GM23338 (cell line): ENCODE measurements around the gene KIF1A. TPM values are rescaled to one million over a fixed set of nuclear protein-coding genes. Genes with fewer than 3 reads are reported as not detected.

Source experiments
- ATAC-seq: fragments of 200-7000 bp; cut with Tn5 transposase; 3 replicates; pipeline ENCODE4 v1.9.1; 2020
- DNase-seq: peaks from one replicate; pipeline ENCODE4 v3.0.0-alpha.2; 2015; ENCODE audit warnings: low spot score
- H2AFZ ChIP-seq: fragments of 200-600 bp; sonication (generic); 2 replicates; pipeline ENCODE4 v1.8.0; 2016; ENCODE audit warnings: antibody characterized with exemption, mild to moderate bottlenecking, moderate library complexity
- H3F3A ChIP-seq: fragments of 200-600 bp; sonication (generic); replicated peaks from 2 replicates; pipeline ENCODE4 v1.8.0; 2017; ENCODE audit warnings: antibody characterized with exemption, mixed run types, low read depth
- H3K27ac ChIP-seq: fragments of 200-600 bp; sonication (generic); 2 replicates; pipeline ENCODE4 v1.6.1; 2016; ENCODE audit warnings: low read depth
- H3K27me3 ChIP-seq: fragments of 200-600 bp; sonication (generic); 2 replicates; pipeline ENCODE4 v1.8.0; 2016; ENCODE audit warnings: mild to moderate bottlenecking, mixed run types, moderate library complexity; ENCODE audit not compliant: insufficient read depth
- H3K36me3 ChIP-seq: fragments of 200-600 bp; sonication (generic); 2 replicates; pipeline ENCODE4 v1.8.0; 2016; ENCODE audit warnings: mild to moderate bottlenecking; ENCODE audit not compliant: insufficient read depth
- H3K4me1 ChIP-seq: fragments of 200-600 bp; sonication (generic); 2 replicates; pipeline ENCODE4 v1.8.0; 2016; ENCODE audit warnings: mild to moderate bottlenecking, moderate library complexity; ENCODE audit not compliant: insufficient read depth
- H3K4me2 ChIP-seq: fragments of 200-600 bp; sonication (generic); 2 replicates; pipeline ENCODE4 v1.7.1; 2017; ENCODE audit warnings: mixed run types
- H3K4me3 ChIP-seq: fragments of 200-600 bp; sonication (generic); 2 replicates; pipeline ENCODE4 v1.6.1; 2016; ENCODE audit warnings: mixed run types
- H3K79me2 ChIP-seq: fragments of 200-600 bp; sonication (generic); replicated peaks from 2 replicates; pipeline ENCODE4 v1.8.0; 2017; ENCODE audit warnings: mild to moderate bottlenecking; ENCODE audit not compliant: insufficient read depth
- H3K9me2 ChIP-seq: fragments of 200-600 bp; sonication (generic); 2 replicates; pipeline ENCODE4 v1.8.0; 2017; ENCODE audit not compliant: insufficient read depth
- H4K20me1 ChIP-seq: fragments of 200-600 bp; sonication (generic); replicated peaks from 2 replicates; pipeline ENCODE4 v1.8.0; 2017; ENCODE audit warnings: mild to moderate bottlenecking; ENCODE audit not compliant: insufficient read depth
- H3K27ac Mint-ChIP-seq: 2 replicates; pipeline ENCODE4 v1.8.0; 2020; ENCODE audit warnings: inconsistent platforms, mild to moderate bottlenecking, moderate library complexity, mixed read lengths
- H3K27me3 Mint-ChIP-seq: 3 replicates; pipeline ENCODE4 v1.8.0; 2022; ENCODE audit warnings: low read depth, mild to moderate bottlenecking, moderate library complexity, mixed read lengths, inconsistent platforms; ENCODE audit not compliant: insufficient read depth, poor library complexity
- H3K36me3 Mint-ChIP-seq: 3 replicates; pipeline ENCODE4 v1.8.0; 2021; ENCODE audit warnings: low read depth, mild to moderate bottlenecking, inconsistent platforms, moderate library complexity, mixed read lengths
- H3K4me1 Mint-ChIP-seq: 3 replicates; pipeline ENCODE4 v1.8.0; 2020; ENCODE audit warnings: mild to moderate bottlenecking, inconsistent platforms, mixed read lengths
- H3K4me3 Mint-ChIP-seq: 3 replicates; pipeline ENCODE4 v1.8.0; 2021; ENCODE audit warnings: moderate library complexity, mild to moderate bottlenecking, inconsistent platforms, mixed read lengths
- H3K9me3 Mint-ChIP-seq: 3 replicates; pipeline ENCODE4 v1.8.0; 2020; ENCODE audit warnings: moderate library complexity, mild to moderate bottlenecking, inconsistent platforms, mixed read lengths
- CREB1 ChIP-seq: fragments of 250-450 bp; sonication (Bioruptor Pico); IDR thresholded peaks from 2 replicates; pipeline ENCODE4 v1.5.0; 2020; ENCODE audit warnings: low read depth, mild to moderate bottlenecking, moderate library complexity
- EZH2 ChIP-seq: fragments of 200-600 bp; sonication (generic); IDR thresholded peaks from one replicate; pipeline ENCODE4 v1.8.0; 2017; ENCODE audit warnings: antibody characterized with exemption, mild to moderate bottlenecking, low read depth; ENCODE audit not compliant: unreplicated experiment
- EZH2phosphoT487 ChIP-seq: fragments of 200-600 bp; sonication (generic); IDR thresholded peaks from one replicate; pipeline ENCODE4 v1.8.1; 2018; ENCODE audit warnings: antibody characterized with exemption; ENCODE audit not compliant: unreplicated experiment
- JUNB ChIP-seq: IDR thresholded peaks from one replicate; pipeline ENCODE4 v1.6.1; 2016; ENCODE audit warnings: antibody characterized with exemption; ENCODE audit not compliant: unreplicated experiment
- NANOG ChIP-seq: IDR thresholded peaks from 2 replicates; pipeline ENCODE4 v1.6.1; 2016; ENCODE audit warnings: antibody characterized with exemption, borderline replicate concordance
- POLR2AphosphoS5 ChIP-seq: IDR thresholded peaks from 2 replicates; pipeline ENCODE4 v1.6.1; 2016; ENCODE audit warnings: antibody characterized with exemption, low read depth
- STAT1 ChIP-seq: IDR thresholded peaks from one replicate; pipeline ENCODE4 v1.6.1; 2016; ENCODE audit warnings: antibody characterized with exemption; ENCODE audit not compliant: unreplicated experiment
- ZNF114 ChIP-seq: fragments of 250-450 bp; sonication (Bioruptor Pico); IDR thresholded peaks from 2 replicates; pipeline ENCODE4 v1.5.0; 2020; ENCODE audit warnings: mild to moderate bottlenecking, moderate library complexity
- ZNF331 ChIP-seq: fragments of 250-450 bp; sonication (Bioruptor Pico); IDR thresholded peaks from 2 replicates; pipeline ENCODE4 v1.5.0; 2020; ENCODE audit warnings: low read depth, mild to moderate bottlenecking, moderate library complexity
- polyA plus RNA-seq: library from polyadenylated mRNA; unstranded; fragments of >200 nt; fragmentation: Nextera tagmentation; extraction: Ambion mirVana; gene quantifications from 2 replicates; pipeline ENCODE4 v1.2.1, GENCODE V29; 2016
- total RNA-seq: library from RNA; depleted of rRNA; stranded (reverse); fragments of >200 nt; shearing (Covaris generic); gene quantifications from 2 replicates; pipeline ENCODE4 v1.2.3, GENCODE V29; 2014
- TF ChIP-seq, protein P1 (sequence below): IDR thresholded peaks from 2 replicates; pipeline ENCODE4 v1.6.1; 2016; ENCODE audit warnings: antibody characterized with exemption
- TF ChIP-seq, protein P2 (sequence below), 2 experiments: fragments of 200-600 bp in 1 of 2; sonication (generic) in 1 of 2; conservative IDR thresholded peaks; 2 replicates each; pipeline versions ENCODE4 v1.5.1 to v1.6.1; 2016 to 2017; ENCODE audit warnings: antibody characterized with exemption in 2 of 2, low read depth in 2 of 2, mild to moderate bottlenecking in 2 of 2, moderate library complexity in 1 of 2
- TF ChIP-seq, protein P3 (sequence below): fragments of 250-450 bp; sonication (Bioruptor Pico); IDR thresholded peaks from 2 replicates; pipeline ENCODE4 v1.5.0; 2020; ENCODE audit warnings: mild to moderate bottlenecking, moderate library complexity
- TF ChIP-seq, protein P4 (sequence below): IDR thresholded peaks from one replicate; pipeline ENCODE4 v1.6.1; 2018; ENCODE audit warnings: antibody characterized with exemption; ENCODE audit not compliant: unreplicated experiment

KIF1A gene
- total and polyA plus RNA-seq, 2 experiments from 2014 or later: 169 to 214 TPM

DNA sequence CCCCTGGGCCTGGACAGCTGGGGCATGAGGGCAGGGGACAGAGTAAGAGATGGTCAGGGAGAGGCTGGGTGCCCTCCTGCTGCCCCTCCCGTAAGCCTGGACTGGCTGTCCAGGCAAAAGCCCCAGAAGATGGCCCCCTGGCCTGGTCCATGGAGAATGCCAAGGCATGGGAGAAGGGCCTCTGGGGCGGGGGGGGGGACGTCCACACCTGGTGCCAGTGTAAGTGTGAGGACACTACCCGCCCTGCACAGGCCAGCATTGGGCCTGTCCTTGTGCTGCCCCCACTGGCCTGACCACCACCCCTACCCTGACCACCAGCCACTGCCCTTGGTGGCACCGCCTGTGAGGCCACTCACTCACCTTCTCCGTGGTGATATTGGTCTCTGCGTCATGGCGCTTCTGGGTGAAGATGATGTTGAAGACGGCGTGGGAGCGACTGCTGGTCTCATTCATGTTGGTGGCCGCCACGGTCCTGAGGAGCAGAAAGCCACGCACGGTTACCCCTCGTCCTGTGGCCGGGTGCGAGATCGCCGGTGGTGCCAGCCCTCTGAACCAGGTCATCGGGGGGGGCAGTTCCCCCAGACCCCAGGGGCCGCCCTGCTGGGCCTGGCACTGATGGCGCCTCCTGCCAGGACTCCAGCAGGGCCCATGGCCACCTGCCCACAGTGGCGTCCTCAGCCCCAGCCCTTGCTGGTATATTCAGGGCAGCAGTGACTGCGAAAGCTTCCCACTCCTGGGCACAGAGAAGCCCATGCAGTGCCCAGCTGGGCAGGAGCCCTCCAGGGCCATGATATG lies 35.2 kb downstream of the KIF1A start:
- H3F3A ChIP-seq: no peaks in the 10 kb centered on the region
- DNase-seq (no peak), ATAC-seq (no peak)
- H3K36me3 Mint-ChIP-seq: peaks cover 34% of the 10 kb centered on the region
- no peak overlapping the region for H2AFZ ChIP-seq
- no peaks in the 10 kb centered on the region for H3K9me3 Mint-ChIP-seq
- TF ChIP-seq CREB1 (CRISPR knock-in tag) (no peak), ZNF114 (no peak), ZNF331 (no peak), JUNB (no peak), EZH2phosphoT487 (no peak), EZH2 (no peak), NANOG (no peak), STAT1 (no peak), POLR2AphosphoS5 (no peak)
- TF ChIP-seq, protein P1, sequence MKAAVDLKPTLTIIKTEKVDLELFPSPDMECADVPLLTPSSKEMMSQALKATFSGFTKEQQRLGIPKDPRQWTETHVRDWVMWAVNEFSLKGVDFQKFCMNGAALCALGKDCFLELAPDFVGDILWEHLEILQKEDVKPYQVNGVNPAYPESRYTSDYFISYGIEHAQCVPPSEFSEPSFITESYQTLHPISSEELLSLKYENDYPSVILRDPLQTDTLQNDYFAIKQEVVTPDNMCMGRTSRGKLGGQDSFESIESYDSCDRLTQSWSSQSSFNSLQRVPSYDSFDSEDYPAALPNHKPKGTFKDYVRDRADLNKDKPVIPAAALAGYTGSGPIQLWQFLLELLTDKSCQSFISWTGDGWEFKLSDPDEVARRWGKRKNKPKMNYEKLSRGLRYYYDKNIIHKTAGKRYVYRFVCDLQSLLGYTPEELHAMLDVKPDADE: no peak
- TF ChIP-seq, protein P2, sequence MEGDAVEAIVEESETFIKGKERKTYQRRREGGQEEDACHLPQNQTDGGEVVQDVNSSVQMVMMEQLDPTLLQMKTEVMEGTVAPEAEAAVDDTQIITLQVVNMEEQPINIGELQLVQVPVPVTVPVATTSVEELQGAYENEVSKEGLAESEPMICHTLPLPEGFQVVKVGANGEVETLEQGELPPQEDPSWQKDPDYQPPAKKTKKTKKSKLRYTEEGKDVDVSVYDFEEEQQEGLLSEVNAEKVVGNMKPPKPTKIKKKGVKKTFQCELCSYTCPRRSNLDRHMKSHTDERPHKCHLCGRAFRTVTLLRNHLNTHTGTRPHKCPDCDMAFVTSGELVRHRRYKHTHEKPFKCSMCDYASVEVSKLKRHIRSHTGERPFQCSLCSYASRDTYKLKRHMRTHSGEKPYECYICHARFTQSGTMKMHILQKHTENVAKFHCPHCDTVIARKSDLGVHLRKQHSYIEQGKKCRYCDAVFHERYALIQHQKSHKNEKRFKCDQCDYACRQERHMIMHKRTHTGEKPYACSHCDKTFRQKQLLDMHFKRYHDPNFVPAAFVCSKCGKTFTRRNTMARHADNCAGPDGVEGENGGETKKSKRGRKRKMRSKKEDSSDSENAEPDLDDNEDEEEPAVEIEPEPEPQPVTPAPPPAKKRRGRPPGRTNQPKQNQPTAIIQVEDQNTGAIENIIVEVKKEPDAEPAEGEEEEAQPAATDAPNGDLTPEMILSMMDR (conservative IDR thresholded peaks at IDR 0.05; ENCODE audit: low read depth in 2 of 2): no peak
- TF ChIP-seq, protein P3, sequence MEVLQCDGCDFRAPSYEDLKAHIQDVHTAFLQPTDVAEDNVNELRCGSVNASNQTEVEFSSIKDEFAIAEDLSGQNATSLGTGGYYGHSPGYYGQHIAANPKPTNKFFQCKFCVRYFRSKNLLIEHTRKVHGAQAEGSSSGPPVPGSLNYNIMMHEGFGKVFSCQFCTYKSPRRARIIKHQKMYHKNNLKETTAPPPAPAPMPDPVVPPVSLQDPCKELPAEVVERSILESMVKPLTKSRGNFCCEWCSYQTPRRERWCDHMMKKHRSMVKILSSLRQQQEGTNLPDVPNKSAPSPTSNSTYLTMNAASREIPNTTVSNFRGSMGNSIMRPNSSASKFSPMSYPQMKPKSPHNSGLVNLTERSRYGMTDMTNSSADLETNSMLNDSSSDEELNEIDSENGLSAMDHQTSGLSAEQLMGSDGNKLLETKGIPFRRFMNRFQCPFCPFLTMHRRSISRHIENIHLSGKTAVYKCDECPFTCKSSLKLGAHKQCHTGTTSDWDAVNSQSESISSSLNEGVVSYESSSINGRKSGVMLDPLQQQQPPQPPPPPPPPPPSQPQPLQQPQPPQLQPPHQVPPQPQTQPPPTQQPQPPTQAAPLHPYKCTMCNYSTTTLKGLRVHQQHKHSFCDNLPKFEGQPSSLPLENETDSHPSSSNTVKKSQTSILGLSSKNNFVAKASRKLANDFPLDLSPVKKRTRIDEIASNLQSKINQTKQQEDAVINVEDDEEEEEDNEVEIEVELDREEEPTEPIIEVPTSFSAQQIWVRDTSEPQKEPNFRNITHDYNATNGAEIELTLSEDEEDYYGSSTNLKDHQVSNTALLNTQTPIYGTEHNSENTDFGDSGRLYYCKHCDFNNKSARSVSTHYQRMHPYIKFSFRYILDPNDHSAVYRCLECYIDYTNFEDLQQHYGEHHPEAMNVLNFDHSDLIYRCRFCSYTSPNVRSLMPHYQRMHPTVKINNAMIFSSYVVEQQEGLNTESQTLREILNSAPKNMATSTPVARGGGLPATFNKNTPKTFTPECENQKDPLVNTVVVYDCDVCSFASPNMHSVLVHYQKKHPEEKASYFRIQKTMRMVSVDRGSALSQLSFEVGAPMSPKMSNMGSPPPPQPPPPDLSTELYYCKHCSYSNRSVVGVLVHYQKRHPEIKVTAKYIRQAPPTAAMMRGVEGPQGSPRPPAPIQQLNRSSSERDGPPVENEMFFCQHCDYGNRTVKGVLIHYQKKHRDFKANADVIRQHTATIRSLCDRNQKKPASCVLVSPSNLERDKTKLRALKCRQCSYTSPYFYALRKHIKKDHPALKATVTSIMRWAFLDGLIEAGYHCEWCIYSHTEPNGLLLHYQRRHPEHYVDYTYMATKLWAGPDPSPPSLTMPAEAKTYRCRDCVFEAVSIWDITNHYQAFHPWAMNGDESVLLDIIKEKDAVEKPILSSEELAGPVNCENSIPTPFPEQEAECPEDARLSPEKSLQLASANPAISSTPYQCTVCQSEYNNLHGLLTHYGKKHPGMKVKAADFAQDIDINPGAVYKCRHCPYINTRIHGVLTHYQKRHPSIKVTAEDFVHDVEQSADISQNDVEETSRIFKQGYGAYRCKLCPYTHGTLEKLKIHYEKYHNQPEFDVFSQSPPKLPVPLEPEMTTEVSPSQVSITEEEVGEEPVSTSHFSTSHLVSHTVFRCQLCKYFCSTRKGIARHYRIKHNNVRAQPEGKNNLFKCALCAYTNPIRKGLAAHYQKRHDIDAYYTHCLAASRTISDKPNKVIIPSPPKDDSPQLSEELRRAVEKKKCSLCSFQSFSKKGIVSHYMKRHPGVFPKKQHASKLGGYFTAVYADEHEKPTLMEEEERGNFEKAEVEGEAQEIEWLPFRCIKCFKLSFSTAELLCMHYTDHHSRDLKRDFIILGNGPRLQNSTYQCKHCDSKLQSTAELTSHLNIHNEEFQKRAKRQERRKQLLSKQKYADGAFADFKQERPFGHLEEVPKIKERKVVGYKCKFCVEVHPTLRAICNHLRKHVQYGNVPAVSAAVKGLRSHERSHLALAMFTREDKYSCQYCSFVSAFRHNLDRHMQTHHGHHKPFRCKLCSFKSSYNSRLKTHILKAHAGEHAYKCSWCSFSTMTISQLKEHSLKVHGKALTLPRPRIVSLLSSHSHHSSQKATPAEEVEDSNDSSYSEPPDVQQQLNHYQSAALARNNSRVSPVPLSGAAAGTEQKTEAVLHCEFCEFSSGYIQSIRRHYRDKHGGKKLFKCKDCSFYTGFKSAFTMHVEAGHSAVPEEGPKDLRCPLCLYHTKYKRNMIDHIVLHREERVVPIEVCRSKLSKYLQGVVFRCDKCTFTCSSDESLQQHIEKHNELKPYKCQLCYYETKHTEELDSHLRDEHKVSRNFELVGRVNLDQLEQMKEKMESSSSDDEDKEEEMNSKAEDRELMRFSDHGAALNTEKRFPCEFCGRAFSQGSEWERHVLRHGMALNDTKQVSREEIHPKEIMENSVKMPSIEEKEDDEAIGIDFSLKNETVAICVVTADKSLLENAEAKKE (CRISPR knock-in tag): no peak
- TF ChIP-seq, protein P4, sequence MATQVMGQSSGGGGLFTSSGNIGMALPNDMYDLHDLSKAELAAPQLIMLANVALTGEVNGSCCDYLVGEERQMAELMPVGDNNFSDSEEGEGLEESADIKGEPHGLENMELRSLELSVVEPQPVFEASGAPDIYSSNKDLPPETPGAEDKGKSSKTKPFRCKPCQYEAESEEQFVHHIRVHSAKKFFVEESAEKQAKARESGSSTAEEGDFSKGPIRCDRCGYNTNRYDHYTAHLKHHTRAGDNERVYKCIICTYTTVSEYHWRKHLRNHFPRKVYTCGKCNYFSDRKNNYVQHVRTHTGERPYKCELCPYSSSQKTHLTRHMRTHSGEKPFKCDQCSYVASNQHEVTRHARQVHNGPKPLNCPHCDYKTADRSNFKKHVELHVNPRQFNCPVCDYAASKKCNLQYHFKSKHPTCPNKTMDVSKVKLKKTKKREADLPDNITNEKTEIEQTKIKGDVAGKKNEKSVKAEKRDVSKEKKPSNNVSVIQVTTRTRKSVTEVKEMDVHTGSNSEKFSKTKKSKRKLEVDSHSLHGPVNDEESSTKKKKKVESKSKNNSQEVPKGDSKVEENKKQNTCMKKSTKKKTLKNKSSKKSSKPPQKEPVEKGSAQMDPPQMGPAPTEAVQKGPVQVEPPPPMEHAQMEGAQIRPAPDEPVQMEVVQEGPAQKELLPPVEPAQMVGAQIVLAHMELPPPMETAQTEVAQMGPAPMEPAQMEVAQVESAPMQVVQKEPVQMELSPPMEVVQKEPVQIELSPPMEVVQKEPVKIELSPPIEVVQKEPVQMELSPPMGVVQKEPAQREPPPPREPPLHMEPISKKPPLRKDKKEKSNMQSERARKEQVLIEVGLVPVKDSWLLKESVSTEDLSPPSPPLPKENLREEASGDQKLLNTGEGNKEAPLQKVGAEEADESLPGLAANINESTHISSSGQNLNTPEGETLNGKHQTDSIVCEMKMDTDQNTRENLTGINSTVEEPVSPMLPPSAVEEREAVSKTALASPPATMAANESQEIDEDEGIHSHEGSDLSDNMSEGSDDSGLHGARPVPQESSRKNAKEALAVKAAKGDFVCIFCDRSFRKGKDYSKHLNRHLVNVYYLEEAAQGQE: no peak
- no peak overlapping the region for H3K4me3 ChIP-seq
- H3K27ac ChIP-seq: no peak overlapping the region
- peaks cover under 1% of the 10 kb centered on the region; the same call in 1 of the 2 replicates for H3K79me2 ChIP-seq
- no peak overlapping the region for H3K27ac Mint-ChIP-seq
- no peak overlapping the region for H3K4me3 Mint-ChIP-seq
- H4K20me1 ChIP-seq: peaks cover 2% of the 10 kb centered on the region; the same call in 1 of the 2 replicates
- H3K4me2 ChIP-seq: no peak overlapping the region
- 0 out of 2 replicates have a peak, but pooled peaks cover 3% of the 10 kb centered on the region for H3K36me3 ChIP-seq
- no peaks in the 10 kb centered on the region for H3K27me3 ChIP-seq
- H3K4me1 ChIP-seq: no peaks in the 10 kb centered on the region
- H3K4me1 Mint-ChIP-seq: no peaks in the 10 kb centered on the region
- peaks cover 7% of the 10 kb centered on the region for H3K27me3 Mint-ChIP-seq
- no peaks in the 10 kb centered on the region for H3K9me2 ChIP-seq
